Adrenal gland (tissue), 12 donors: ENCODE results near the gene ZBTB38. TPM values are rescaled to one million over a fixed set of nuclear protein-coding genes. Genes with fewer than 3 reads are reported as not detected.
A peak's percentile ranks its signal among the peaks of the same experiment; 100 is the strongest.

Experiments
- DNase-seq, 7 donors: peaks; one replicate each; pipeline ENCODE4 v3.0.0-alpha.2; 2019 to 2020
- H3K27ac ChIP-seq, 5 donors: fragments of 200-600 bp; sonication (generic) in 4 of 5; 1 replicate in 3 of 5; 2 replicates in 2 of 5; pipeline versions ENCODE4 v1.5.1 to v1.8.0; 2016 to 2020; ENCODE audit warnings: mild to moderate bottlenecking in 1 of 5
- H3K27me3 ChIP-seq: fragments of 200-600 bp; 2 replicates; pipeline ENCODE4 v1.8.0; 2021
- H3K36me3 ChIP-seq, 2 donors: fragments of 200-600 bp; replicated peaks in 1 of 2; 1 replicate in 1 of 2; 2 replicates in 1 of 2; pipeline versions ENCODE4 v1.5.1 to v1.8.0; 2018 to 2022
- H3K4me1 ChIP-seq, 2 donors: fragments of 200-600 bp; replicated peaks in 1 of 2; 1 replicate in 1 of 2; 2 replicates in 1 of 2; pipeline versions ENCODE4 v1.5.1 to v1.8.0; 2018 to 2021
- H3K4me3 ChIP-seq, 4 donors: fragments of 200-600 bp; sonication (generic) in 3 of 4; one replicate each; pipeline ENCODE4 v1.5.1; 2016 to 2018
- H3K9me3 ChIP-seq, 3 donors: fragments of 200-600 bp; sonication (generic) in 1 of 3; replicated peaks in 1 of 3; 1 replicate in 2 of 3; 2 replicates in 1 of 3; pipeline versions ENCODE4 v1.5.1 to v1.8.0; 2016 to 2021
- POLR2A ChIP-seq, 2 donors: fragments of 450-650 bp; IDR thresholded peaks; one replicate each; pipeline ENCODE4 v1.6.1; 2017; ENCODE audit warnings: antibody characterized with exemption in 2 of 2, mild to moderate bottlenecking in 2 of 2, moderate library complexity in 1 of 2
- WGBS, 4 donors: extraction: QIAGEN DNeasy Blood & Tissue Kit in 2 of 4; methylation state at CpG; one replicate each; pipeline versions ENCODE4 v1.1.5 to v1.1.7; 2013 to 2017; 5-methylcytosine and 5-hydroxymethylcytosine counted together
- intact Hi-C, 2 donors: fragments of 100-400 bp; cut with DNase I; formaldehyde crosslinking; loops; one replicate each; pipeline versions ENCODE4 v1.14.1 to v1.15.0; 2022 to 2023
- polyA plus RNA-seq, 3 donors: library from polyadenylated mRNA; stranded (reverse); fragments of 200-250 nt in 2 of 3; fragments of 350-450 nt in 1 of 3; fragmentation: Illumina TruSeq in 1 of 3; extraction: RNeasy Lipid Tissue Mini Kit (QIAGEN cat#74804) in 1 of 3; gene quantifications; one replicate each; pipeline ENCODE4 v1.2.3, GENCODE V29; 2013 to 2014
- total RNA-seq, 9 donors: library from RNA; depleted of rRNA in 4 of 9; stranded (reverse); fragments of >200 nt in 4 of 9; fragments of 120-200 nt in 1 of 9; fragmentation: NEBNext Ultra II Directional in 1 of 9; extraction: Animal tissue kit (Norgen Biotek cat#: 25700) in 1 of 9; gene quantifications; one replicate each; pipeline versions ENCODE4 v1.1.0 to v1.2.4, GENCODE V29; 2013 to 2023
- TF ChIP-seq, protein P1 (sequence below), 6 experiments: fragments of 450-650 bp in 4 of 6; fragments of 200-600 bp in 2 of 6; sonication (generic) in 1 of 6; IDR thresholded peaks; 1 replicate in 5 of 6; 2 replicates in 1 of 6; pipeline versions ENCODE4 v1.5.1 to v1.8.0; 2016 to 2021; ENCODE audit warnings: antibody characterized with exemption in 6 of 6, mild to moderate bottlenecking in 2 of 6, moderate library complexity in 1 of 6
- donor health status: healthy with polysubstance abuse.
- donor health status: Bipolar disorder and iron deficiency.
- donor health status: DM: yes; HTN: yes; CAD: no.
- donor health status: DM: no; HTN: no; CAD: no.
- donor health status: DM: no; HTN: no; CAD: no.
- donor health status: DM: yes; HTN: yes; CAD: no.

The ZBTB38 gene
- total and polyA plus RNA-seq, 12 donors, result 12.0 to 231 (median 147) TPM

DNA sequence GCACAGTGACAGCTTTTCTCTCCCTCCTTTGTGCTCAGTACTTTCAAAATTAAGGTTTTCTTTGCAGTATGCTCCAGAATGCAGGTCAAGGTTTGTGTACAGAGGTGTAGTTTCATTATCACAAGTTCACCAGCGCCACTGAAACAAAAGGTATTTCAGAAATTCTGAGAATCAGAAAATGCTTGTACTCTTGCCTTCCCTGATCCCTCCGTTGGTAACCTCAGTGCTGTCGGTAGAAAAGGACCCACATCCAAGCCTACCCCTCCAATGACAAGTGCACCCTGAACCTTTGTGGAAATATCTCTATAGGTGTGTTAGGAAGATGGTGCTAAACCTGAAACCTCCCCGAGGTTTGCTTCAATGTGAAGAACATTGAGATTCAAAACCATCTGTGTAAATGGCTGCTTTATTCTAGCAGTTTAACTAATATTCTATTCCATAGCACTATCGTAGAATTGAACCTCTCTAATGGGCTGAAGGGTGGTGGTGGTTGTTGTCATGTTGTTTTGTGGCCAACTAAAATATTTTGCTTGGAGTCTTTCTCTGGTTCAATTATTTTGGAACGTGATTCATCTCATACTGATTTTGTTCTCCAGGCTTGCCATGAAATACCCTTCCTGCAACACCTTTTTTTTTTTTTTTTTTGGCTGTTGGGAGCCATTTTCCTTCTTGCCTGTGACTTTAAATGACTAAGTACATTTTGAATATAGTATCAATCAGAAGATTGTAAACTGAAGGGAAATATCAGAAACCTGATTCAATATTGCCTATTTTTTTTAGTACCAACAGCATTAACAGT is 20.7 kb downstream of the ZBTB38 start:
- Histone ChIP-seq H3K36me3 (no peaks in the 10 kb centered on the region), H3K9me3 (no peaks in the 10 kb centered on the region), H3K27me3 (no peaks in the 10 kb centered on the region), H3K4me1 (peaks cover 23 to 62% of the 10 kb centered on the region in 2 donors), H3K4me3 (peak overlapping the region in 1 of 4 donors; percentile 32), H3K27ac (peak overlapping the region; percentile 6 to 89 (median 55))
- 45 to 57% (median 50%) methylated on average over 6 of the region's 6 CpGs for WGBS, 4 donors
- intact Hi-C loops, result no loop called here
- TF ChIP-seq, protein P1, sequence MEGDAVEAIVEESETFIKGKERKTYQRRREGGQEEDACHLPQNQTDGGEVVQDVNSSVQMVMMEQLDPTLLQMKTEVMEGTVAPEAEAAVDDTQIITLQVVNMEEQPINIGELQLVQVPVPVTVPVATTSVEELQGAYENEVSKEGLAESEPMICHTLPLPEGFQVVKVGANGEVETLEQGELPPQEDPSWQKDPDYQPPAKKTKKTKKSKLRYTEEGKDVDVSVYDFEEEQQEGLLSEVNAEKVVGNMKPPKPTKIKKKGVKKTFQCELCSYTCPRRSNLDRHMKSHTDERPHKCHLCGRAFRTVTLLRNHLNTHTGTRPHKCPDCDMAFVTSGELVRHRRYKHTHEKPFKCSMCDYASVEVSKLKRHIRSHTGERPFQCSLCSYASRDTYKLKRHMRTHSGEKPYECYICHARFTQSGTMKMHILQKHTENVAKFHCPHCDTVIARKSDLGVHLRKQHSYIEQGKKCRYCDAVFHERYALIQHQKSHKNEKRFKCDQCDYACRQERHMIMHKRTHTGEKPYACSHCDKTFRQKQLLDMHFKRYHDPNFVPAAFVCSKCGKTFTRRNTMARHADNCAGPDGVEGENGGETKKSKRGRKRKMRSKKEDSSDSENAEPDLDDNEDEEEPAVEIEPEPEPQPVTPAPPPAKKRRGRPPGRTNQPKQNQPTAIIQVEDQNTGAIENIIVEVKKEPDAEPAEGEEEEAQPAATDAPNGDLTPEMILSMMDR (IDR thresholded peaks at IDR 0.05), result no peak
- no peak for TF ChIP-seq POLR2A (IDR thresholded peaks at IDR 0.05)
- no peak for DNase-seq

DNA sequence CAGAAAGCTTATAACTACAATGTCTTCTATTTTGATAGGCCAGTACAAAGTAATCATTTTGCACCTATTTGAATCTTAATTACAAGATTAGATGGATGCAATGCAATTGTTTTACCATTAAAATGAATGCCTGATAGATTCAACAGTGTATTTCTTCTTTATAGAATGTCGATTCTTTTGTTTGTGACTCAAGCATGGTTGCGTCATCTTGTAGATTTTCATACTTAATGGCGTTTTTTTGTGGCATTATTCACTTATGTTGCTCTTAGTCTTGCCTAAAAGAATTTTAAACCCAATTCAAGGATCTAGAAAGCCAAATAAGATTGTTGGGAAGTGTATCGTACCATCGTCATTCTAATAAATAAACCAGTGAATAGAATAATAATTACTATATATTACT is 21.4 kb downstream of the ZBTB38 start:
- DNase-seq, result no peak
- intact Hi-C loops, result no loop called here
- Histone ChIP-seq H3K27me3 (no peaks in the 10 kb centered on the region), H3K9me3 (no peaks in the 10 kb centered on the region), H3K4me3 (no peak overlapping the region), H3K36me3 (no peaks in the 10 kb centered on the region), H3K4me1 (peaks cover 23 to 64% of the 10 kb centered on the region in 2 donors), H3K27ac (peak overlapping the region in 2 of 5 donors; percentile 1 to 89)
- TF ChIP-seq POLR2A (IDR thresholded peaks at IDR 0.05), result no peak
- TF ChIP-seq, protein P1 (IDR thresholded peaks at IDR 0.05), result no peak
- WGBS, 4 donors, result 87 to 93% (median 90%) methylated on average over 5 of the region's 5 CpGs

DNA sequence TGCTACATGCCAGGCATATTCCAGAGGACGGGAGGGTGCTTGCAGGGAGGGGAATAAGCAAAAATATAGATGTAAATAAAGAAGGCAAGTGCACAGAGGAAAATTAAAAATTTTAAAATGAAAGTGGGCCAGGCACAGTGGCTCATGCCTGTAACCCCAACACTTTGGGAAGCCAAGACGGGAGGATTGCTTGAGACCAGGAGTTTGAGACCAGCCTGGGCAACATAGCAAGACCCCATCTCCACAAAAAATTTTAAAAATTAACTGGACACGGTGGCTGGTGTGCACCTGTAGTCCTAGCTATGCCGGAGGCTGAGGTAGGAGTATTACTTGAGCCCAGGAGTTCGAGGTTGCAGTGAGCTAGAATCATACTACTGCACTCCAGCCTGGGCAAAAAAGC is 22.4 kb downstream of the ZBTB38 start:
- Histone ChIP-seq H3K4me3 (no peak overlapping the region), H3K27me3 (no peaks in the 10 kb centered on the region), H3K9me3 (no peaks in the 10 kb centered on the region), H3K27ac (peak overlapping the region in 2 of 5 donors; percentile 63 to 89), H3K36me3 (no peaks in the 10 kb centered on the region), H3K4me1 (peaks cover 21 to 58% of the 10 kb centered on the region in 2 donors)
- no peak for TF ChIP-seq POLR2A (IDR thresholded peaks at IDR 0.05)
- TF ChIP-seq, protein P1 (IDR thresholded peaks at IDR 0.05), result no peak
- intact Hi-C loops, result no loop called here
- WGBS, 4 donors, result 94 to 97% (median 96%) methylated on average over 5 of the region's 5 CpGs
- DNase-seq, result no peak

DNA sequence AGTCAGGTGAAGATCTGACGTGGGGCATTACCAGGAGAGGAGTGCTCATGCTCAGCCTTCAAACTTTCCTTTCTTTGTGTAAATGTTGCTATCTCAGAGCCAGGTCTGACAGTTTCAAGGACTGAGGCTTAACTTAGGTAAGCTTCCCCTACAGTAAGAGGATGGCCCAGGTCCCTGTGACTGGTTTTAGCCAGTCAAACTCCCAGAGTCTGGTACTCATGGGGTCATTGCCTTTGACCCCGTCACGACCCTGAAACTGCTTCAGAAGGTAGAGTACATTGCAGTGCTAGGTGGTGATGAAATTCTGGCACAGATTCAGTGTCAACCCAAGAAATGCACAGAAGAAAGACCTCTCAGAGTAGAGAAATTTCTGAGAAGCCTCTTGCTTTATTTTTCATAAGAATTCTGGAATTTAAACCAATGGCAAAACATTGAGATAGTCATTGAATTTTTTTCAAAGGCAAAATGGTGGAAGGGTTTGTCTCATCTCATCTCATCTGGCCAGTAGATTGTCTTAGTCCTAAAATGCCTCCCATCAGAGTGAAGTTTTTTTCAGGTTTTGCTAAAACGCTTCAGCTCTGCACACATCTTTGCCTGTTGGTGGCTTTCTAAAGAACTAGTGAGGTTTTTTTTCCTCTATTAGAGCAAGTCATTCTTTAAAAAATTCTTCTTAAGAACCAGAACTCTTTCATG is 23.1 kb downstream of the ZBTB38 start:
- WGBS, 4 donors, result 67 to 72% (median 68%) methylated on average over 4 of the region's 4 CpGs
- intact Hi-C loops, result no loop called here
- Histone ChIP-seq H3K9me3 (no peaks in the 10 kb centered on the region), H3K27ac (peak overlapping the region; percentile 25 to 89 (median 63)), H3K36me3 (no peaks in the 10 kb centered on the region), H3K27me3 (no peaks in the 10 kb centered on the region), H3K4me3 (no peak overlapping the region), H3K4me1 (peaks cover 18 to 51% of the 10 kb centered on the region in 2 donors)
- peak in 1 of 7 donors; percentile 53 for DNase-seq
- TF ChIP-seq, protein P1 (IDR thresholded peaks at IDR 0.05), result no peak
- no peak for TF ChIP-seq POLR2A (IDR thresholded peaks at IDR 0.05)
